Stimulated activated CD8-positive, alpha-beta memory T cell treated with anti-CD3 and anti-CD28 coated beads, Interleukin-7, amount 100 ng/mL, for 48 hours (primary cell): ENCODE results near the gene IL17REL.

Experiments used
- DNase-seq, 2 donors: peaks; one replicate each; pipeline ENCODE4 v3.0.0-alpha.2; 2020; ENCODE audit warnings: low read depth in 1 of 2; ENCODE audit errors: extremely low read depth in 1 of 2

IL17REL gene

GRCh38 chr22:50046481-50047245 is 34.1 kb upstream of the IL17REL start:
- no peak for DNase-seq

GRCh38 chr22:50046019-50046415 is 33.5 kb upstream of the IL17REL start:
- no peak for DNase-seq

- DNase-seq = no peak
Measured at GRCh38 chr22:50045211-50046018, 32.9 kb upstream of the IL17REL start.

- DNase-seq = no peak
Measured at GRCh38 chr22:50044485-50045118, 32.0 kb upstream of the IL17REL start.

GRCh38 chr22:50041361-50042065 is 28.9 kb upstream of the IL17REL start:
- DNase-seq = no peak

- DNase-seq = no peak
Measured at GRCh38 chr22:50040717-50041116, 28.2 kb upstream of the IL17REL start.

GRCh38 chr22:50039669-50040443 is 27.3 kb upstream of the IL17REL start:
- no peak for DNase-seq

- no peak for DNase-seq
Measured at GRCh38 chr22:50035976-50036724, 23.6 kb upstream of the IL17REL start.

- DNase-seq = no peak
Measured at GRCh38 chr22:50035131-50035881, 22.7 kb upstream of the IL17REL start.

- DNase-seq = no peak
Measured at GRCh38 chr22:50034126-50035081, 21.8 kb upstream of the IL17REL start.

GRCh38 chr22:50032941-50033601 is 20.5 kb upstream of the IL17REL start:
- DNase-seq = no peak

GRCh38 chr22:50032109-50032871 is 19.7 kb upstream of the IL17REL start:
- no peak for DNase-seq

- DNase-seq = no peak
Measured at GRCh38 chr22:50031189-50032091, 18.9 kb upstream of the IL17REL start.

GRCh38 chr22:50030297-50031188 is 18.0 kb upstream of the IL17REL start:
- peak; percentile 70 to 73 for DNase-seq
